ENCODE measurements around the gene CDC7.
"Not testable (repeated sequence)": the region's sequence is repeated elsewhere in the genome, so short reads cannot be mapped to it uniquely, and the experiment has no call there.

Gene CDC7

DNA sequence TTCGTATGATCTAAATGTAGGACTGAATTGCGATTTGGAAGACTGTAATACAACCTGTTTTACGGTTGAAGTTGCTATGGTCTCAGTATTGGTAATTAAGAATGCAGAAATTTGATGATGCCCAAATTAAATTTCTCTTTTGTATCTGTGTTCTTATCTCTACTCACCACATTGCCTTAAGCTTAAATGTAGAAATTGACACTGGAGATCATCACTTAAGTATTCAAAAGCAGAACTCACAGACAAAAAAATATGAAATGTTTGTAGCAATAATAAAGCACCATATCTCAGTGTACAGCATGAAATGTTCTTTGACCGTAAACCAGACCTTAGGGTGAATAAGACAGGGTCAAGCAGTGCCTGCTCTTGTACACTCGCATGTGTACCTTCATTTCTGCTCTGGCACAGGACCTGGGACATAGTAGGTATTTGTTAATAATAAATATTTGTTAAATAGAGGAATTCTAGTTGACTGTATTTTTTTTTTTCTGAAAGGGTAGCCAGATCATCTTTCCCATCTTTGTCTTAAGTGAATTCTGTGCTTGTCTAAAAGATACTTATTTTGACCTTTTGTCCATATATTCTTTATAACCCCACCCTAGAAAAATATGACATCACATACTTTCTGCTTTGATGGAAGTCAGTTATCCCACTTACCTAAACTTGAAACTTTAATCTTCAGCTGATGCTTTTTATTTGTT lies 1.5 kb downstream of the CDC7 start:
- Mint-ChIP-seq H3K4me3 (no peak overlapping the region), H3K9me3 (no peaks in the 10 kb centered on the region)

DNA sequence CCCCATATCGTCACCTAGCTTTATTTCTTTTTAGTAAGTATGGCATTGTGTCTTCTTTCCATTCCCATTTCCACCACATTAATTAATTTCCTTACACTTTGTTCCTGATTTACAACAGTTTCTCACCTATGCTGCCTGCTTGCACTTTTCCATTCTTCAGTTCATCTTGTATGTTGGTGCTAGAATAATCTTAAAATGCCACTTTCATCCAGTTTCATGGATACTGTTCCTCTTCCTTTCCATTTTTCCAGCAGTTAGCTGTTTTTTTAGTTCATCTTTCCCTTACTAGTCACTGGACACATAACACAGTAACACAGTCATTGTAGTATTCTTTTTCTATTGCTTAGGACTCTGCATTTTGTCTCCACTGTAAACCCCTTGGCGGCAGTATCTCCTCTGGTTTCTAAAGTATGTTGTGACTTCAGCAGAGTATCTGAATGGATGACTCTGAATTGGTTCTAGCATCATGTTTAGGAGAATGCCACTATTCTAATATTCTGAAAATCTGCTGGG lies 2.1 kb downstream of the CDC7 start:
- DNase-seq (ENCODE audit: low spot score), result no peak
- Mint-ChIP-seq H3K4me3 (no peak overlapping the region), H3K9me3 (no peaks in the 10 kb centered on the region), H3K27ac (peak overlapping the region; percentile 47), H3K27me3 (ENCODE audit: low read depth) (no peaks in the 10 kb centered on the region), H3K36me3 (ENCODE audit: low read depth) (peaks cover 15% of the 10 kb centered on the region), H3K4me1 (ENCODE audit: low read depth) (peaks cover 31% of the 10 kb centered on the region)

More for the DNA sequence above, 1.5 kb downstream of the CDC7 start:
- H3K27ac Mint-ChIP-seq, result peak overlapping the region; percentile 47
- peaks cover 15% of the 10 kb centered on the region for H3K36me3 Mint-ChIP-seq (ENCODE audit: low read depth)
- no peaks in the 10 kb centered on the region for H3K27me3 Mint-ChIP-seq (ENCODE audit: low read depth)
- DNase-seq (ENCODE audit: low spot score), result no peak
- H3K4me1 Mint-ChIP-seq (ENCODE audit: low read depth), result peaks cover 31% of the 10 kb centered on the region

DNA sequence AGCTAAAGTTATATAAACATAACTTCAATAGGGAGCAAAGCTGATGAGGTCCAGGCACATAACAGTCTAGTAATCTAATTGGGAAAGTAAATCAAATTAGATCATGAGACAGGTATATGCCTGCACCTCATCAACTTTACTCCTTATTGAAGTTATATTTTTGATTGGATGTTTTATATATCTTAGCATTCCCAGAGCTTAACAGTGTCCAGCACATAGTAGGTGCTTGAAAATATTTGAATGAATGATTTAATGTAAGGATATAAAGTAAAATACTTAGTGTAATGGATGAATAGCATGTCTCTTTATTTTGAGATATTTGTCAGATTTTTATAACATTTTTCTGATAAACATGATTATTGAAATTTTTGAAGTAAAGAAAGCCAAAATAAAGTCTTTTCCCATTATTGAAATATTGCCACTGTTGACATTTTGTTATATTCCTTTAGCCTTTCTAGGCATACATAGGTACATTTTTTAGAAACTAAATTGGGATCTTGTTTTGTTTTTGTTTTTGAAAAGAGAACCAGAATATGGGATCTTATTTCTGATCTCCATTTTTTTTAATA lies 2.8 kb downstream of the CDC7 start:
- Mint-ChIP-seq H3K27ac (no peak overlapping the region), H3K9me3 (no peaks in the 10 kb centered on the region), H3K4me1 (ENCODE audit: low read depth) (peaks cover 31% of the 10 kb centered on the region), H3K4me3 (no peak overlapping the region), H3K27me3 (ENCODE audit: low read depth) (no peaks in the 10 kb centered on the region), H3K36me3 (ENCODE audit: low read depth) (peaks cover 15% of the 10 kb centered on the region)
- no peak for DNase-seq (ENCODE audit: low spot score)

DNA sequence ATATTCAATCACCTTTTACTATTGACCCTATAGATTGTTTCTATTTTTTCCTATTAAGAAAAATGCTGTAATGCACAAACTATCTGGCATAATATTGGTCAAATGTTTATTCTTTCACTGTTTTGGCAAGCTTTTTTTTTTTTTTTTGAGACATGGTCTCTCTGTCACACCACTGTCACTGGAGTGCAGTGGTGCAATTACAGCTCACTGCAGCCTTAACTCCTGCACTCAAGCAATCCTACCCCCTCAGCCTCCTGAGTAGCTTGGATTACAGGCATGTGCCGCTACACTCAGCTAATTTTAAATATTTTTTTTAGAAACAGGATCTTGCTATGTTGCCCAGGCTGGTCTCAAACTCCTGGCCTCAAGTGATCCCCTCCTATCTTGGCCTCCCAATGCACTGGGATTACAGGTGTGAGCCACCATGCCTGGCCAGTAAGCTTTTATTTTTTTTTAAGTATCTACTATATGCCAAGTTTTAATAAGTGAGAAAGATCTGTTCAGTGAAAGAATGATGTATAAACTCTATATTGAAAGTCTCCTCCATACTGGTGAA lies 3.4 kb downstream of the CDC7 start:
- DNase-seq (ENCODE audit: low spot score), result no peak
- H3K27ac Mint-ChIP-seq, result no peak overlapping the region
- no peaks in the 10 kb centered on the region for H3K27me3 Mint-ChIP-seq (ENCODE audit: low read depth)
- peaks cover 21% of the 10 kb centered on the region for H3K36me3 Mint-ChIP-seq (ENCODE audit: low read depth)
- H3K4me3 Mint-ChIP-seq, result no peak overlapping the region
- no peaks in the 10 kb centered on the region for H3K9me3 Mint-ChIP-seq
- peaks cover 38% of the 10 kb centered on the region for H3K4me1 Mint-ChIP-seq (ENCODE audit: low read depth)

DNA sequence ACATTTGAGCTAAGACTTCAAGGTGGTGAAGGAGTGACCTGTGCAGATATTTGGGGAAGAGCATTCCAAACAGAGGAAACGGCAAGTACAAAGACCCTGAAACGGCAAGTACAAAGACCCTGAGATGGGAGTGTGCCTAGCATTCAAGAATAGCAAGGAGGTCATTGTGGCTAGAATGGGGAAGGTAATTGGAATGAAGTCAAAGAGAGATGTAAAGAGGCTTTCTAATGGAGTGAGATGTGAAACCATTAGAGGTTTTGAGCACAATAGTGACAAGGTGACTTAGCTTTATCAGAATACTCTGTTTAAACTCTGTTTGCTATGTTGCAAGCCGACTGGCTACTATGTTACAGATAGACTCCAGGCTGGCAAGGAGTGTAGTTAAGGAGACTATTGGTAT lies 4.4 kb downstream of the CDC7 start:
- H3K4me3 Mint-ChIP-seq, result no peak overlapping the region
- H3K27ac Mint-ChIP-seq, result peak overlapping the region; percentile 17
- no peaks in the 10 kb centered on the region for H3K9me3 Mint-ChIP-seq
- DNase-seq (ENCODE audit: low spot score), result no peak
- peaks cover 28% of the 10 kb centered on the region for H3K36me3 Mint-ChIP-seq (ENCODE audit: low read depth)
- peaks cover 43% of the 10 kb centered on the region for H3K4me1 Mint-ChIP-seq (ENCODE audit: low read depth)
- H3K27me3 Mint-ChIP-seq (ENCODE audit: low read depth), result no peaks in the 10 kb centered on the region

DNA sequence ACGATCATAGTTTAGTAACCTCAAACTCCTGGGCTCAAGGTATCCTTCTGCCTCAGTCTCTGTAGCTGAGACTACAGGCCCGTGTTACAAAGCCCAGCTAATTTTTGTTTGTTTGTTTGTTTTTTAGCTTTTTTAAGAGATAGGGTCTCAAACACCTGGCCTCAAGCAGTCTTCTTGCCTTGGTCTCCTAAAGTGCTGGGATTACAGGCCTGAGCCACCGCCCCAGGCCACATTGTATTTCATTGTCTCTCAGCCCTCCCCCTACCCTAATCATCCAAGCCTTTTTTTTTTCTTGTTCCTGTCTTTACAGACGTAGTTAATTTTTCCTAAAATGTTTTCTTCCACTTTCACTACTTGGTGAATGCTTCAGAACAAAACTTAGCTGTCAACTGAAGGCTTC lies 5.4 kb downstream of the CDC7 start:
- Mint-ChIP-seq H3K27ac (no peak overlapping the region), H3K4me3 (no peak overlapping the region), H3K36me3 (ENCODE audit: low read depth) (peaks cover 35% of the 10 kb centered on the region), H3K27me3 (ENCODE audit: low read depth) (no peaks in the 10 kb centered on the region), H3K4me1 (ENCODE audit: low read depth) (peaks cover 48% of the 10 kb centered on the region), H3K9me3 (no peaks in the 10 kb centered on the region)
- DNase-seq (ENCODE audit: low spot score), result no peak

DNA sequence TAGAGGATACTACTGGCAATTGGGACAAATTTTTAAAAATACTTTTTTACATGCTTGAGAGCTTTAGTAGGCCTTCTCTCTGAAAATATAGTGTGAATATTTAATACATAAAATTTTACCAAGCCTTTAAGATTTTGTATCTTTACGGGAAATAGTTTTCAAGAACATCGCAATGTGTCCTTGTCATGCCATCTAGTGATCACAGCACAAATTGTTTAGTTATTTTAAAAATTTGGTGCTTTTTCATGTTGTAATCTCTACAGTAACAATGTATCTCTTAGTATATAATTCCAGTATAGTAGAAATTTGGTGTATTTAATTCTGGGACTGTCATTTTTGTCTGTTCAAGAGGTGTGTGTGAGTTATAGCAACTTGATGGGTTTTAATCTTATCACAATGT lies 6.7 kb downstream of the CDC7 start:
- H3K27ac Mint-ChIP-seq, result no peak overlapping the region
- H3K36me3 Mint-ChIP-seq (ENCODE audit: low read depth), result peaks cover 34% of the 10 kb centered on the region
- H3K4me3 Mint-ChIP-seq, result no peak overlapping the region
- no peaks in the 10 kb centered on the region for H3K27me3 Mint-ChIP-seq (ENCODE audit: low read depth)
- no peaks in the 10 kb centered on the region for H3K9me3 Mint-ChIP-seq
- no peak for DNase-seq (ENCODE audit: low spot score)
- peaks cover 50% of the 10 kb centered on the region for H3K4me1 Mint-ChIP-seq (ENCODE audit: low read depth)

DNA sequence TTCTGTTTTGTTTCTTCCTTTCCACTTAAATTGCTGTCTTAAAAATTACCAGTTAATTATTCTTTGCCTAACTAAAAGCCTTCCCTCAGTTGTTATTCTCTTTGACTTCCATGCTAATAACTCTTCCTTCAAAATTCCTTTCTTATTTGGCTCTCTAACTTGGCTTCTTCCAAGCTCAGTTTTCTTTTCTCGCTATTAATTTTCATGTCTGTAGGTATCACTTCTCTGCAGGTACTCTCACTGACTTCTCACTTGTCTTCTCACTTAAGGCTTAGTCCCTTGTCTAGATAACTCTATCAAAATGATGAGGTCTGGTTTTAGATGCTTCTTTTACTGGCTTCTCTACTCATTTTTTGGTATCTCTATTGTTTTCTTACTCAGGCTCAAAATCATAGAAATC lies 10.1 kb downstream of the CDC7 start:
- Mint-ChIP-seq H3K27me3 (ENCODE audit: low read depth) (no peaks in the 10 kb centered on the region), H3K36me3 (ENCODE audit: low read depth) (peaks cover 43% of the 10 kb centered on the region), H3K9me3 (no peaks in the 10 kb centered on the region), H3K4me3 (no peak overlapping the region), H3K4me1 (ENCODE audit: low read depth) (peaks cover 31% of the 10 kb centered on the region), H3K27ac (peak overlapping the region; percentile 5)
- DNase-seq (ENCODE audit: low spot score), result no peak

DNA sequence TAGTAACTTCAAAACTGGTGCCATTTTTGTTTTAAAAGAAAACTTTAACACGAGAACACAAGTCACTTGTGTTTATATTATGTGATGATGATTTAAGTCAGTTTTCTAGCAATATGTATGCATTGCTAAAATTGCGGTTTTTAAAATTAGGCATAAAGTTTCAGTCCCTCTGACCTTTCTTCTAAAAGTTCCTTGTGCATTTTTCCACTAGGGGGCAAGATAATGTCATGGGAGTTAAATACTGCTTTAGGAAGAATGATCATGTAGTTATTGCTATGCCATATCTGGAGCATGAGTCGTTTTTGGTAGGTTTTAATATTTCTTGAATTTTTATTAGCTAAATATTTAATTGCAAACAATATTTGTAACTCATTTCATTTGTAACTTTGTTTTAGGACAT lies 10.7 kb downstream of the CDC7 start:
- H3K27me3 Mint-ChIP-seq (ENCODE audit: low read depth), result no peaks in the 10 kb centered on the region
- no peak overlapping the region for H3K27ac Mint-ChIP-seq
- H3K4me3 Mint-ChIP-seq, result no peak overlapping the region
- no peak for DNase-seq (ENCODE audit: low spot score)
- H3K9me3 Mint-ChIP-seq, result no peaks in the 10 kb centered on the region
- H3K4me1 Mint-ChIP-seq (ENCODE audit: low read depth), result peaks cover 26% of the 10 kb centered on the region
- H3K36me3 Mint-ChIP-seq (ENCODE audit: low read depth), result peaks cover 45% of the 10 kb centered on the region

DNA sequence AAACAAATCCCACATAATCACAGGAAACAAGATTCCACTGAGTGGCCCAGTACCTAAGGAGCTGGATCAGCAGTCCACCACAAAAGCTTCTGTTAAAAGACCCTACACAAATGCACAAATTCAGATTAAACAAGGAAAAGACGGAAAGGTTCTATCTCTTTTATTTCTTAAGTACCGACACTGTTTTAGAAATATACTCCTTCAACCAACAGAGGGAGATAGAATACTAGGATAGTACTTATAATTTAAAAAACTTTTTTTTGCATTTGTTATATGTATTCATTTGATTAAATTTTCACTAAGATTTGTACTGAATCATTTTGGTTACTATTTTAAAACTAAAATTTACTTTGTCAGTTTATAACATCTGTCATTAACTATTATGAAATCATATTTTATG lies 12.5 kb downstream of the CDC7 start:
- peaks cover 28% of the 10 kb centered on the region for H3K4me1 Mint-ChIP-seq (ENCODE audit: low read depth)
- no peak overlapping the region for H3K27ac Mint-ChIP-seq
- no peaks in the 10 kb centered on the region for H3K9me3 Mint-ChIP-seq
- peaks cover 62% of the 10 kb centered on the region for H3K36me3 Mint-ChIP-seq (ENCODE audit: low read depth)
- H3K27me3 Mint-ChIP-seq (ENCODE audit: low read depth), result no peaks in the 10 kb centered on the region
- H3K4me3 Mint-ChIP-seq, result no peak overlapping the region
- no peak for DNase-seq (ENCODE audit: low spot score)

DNA sequence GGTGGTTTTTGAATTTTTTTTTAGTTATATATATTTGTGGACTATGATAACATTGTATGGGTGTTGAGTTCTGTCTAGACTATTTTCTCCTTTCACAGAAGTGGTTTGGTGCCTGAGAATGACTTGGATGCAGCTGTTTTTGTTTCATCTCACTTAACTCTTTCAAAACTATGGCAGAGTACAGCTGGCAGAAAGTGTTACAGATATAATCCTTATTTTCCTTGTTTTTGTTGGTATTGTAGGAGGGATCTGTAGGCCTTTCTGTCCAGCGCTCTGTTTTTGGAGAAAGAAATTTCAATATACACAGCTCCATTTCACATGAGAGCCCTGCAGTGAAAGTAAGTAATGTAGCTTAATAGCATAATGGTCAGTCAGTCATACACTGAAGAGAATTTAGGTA lies 13.1 kb downstream of the CDC7 start:
- H3K4me1 Mint-ChIP-seq (ENCODE audit: low read depth), result peaks cover 28% of the 10 kb centered on the region
- H3K9me3 Mint-ChIP-seq, result no peaks in the 10 kb centered on the region

DNA sequence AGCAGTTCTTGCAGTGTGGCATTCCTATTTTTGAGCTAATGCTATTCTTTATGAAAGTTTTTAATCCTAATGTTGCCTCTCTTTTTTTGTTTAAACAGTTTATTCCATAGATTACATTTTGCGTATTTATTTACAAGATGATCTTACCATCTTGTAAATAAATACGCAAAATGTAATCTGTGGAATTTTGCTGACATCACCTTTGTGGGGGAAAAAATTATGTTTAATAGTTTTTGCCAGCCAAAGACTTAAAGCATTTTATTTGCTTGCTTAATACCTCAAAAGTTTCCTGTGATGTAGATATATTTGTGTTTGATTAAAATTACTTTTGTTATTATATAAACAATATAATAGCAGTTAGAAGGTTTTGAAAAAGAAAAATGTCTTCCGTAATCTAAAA lies 15.3 kb downstream of the CDC7 start:
- Mint-ChIP-seq H3K4me1 (ENCODE audit: low read depth) (peaks cover 19% of the 10 kb centered on the region), H3K27me3 (ENCODE audit: low read depth) (no peaks in the 10 kb centered on the region), H3K36me3 (ENCODE audit: low read depth) (peaks cover 51% of the 10 kb centered on the region), H3K27ac (no peak overlapping the region), H3K9me3 (no peaks in the 10 kb centered on the region), H3K4me3 (no peak overlapping the region)
- no peak for DNase-seq (ENCODE audit: low spot score)

More for the DNA sequence above, 13.1 kb downstream of the CDC7 start:
- no peak for DNase-seq (ENCODE audit: low spot score)
- H3K27ac Mint-ChIP-seq, result no peak overlapping the region
- no peaks in the 10 kb centered on the region for H3K27me3 Mint-ChIP-seq (ENCODE audit: low read depth)
- H3K36me3 Mint-ChIP-seq (ENCODE audit: low read depth), result peaks cover 63% of the 10 kb centered on the region
- H3K4me3 Mint-ChIP-seq, result no peak overlapping the region

DNA sequence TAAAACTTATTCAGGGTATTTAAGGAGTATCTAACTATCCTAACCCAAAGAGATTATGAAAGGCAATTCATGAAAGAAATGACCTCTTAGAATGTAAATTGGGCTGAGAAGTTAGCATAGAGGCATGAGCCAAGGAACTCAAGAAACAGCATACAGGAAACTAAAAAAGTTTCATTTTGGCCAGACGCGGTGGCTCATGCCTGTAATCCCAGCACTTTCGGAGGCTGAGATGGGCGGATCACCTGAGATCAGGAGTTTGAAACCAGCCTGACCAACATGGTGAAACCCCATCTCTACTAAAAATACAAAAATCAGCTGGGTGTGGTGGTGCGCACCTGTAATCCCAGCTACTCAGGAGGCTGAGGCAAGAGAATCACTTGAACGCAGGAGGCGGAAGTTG lies 16.0 kb downstream of the CDC7 start:
- H3K4me3 Mint-ChIP-seq; H3K27me3 Mint-ChIP-seq (ENCODE audit: low read depth); H3K9me3 Mint-ChIP-seq; H3K27ac Mint-ChIP-seq; DNase-seq (ENCODE audit: low spot score): not testable (repeated sequence)
- peaks cover 19% of the 10 kb centered on the region for H3K4me1 Mint-ChIP-seq (ENCODE audit: low read depth)
- peaks cover 51% of the 10 kb centered on the region for H3K36me3 Mint-ChIP-seq (ENCODE audit: low read depth)

DNA sequence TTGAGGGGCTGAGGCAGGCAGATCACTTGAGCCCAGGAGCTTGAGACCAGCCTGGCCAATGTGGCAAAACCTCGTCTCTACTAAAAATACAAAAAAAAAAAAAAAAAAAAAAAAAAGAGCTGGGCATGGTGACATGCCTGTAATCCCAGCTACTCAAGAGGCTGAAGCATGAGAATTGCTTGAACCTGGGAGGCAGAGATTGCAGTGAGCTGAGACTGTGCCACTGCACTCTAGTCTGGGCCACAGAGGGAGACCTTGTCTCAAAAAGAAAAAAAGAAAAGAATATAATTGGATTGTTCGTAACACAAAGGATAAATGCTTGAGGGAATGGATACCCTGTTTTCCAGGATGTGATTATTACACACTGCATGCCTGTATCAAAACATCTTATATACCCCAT lies 18.5 kb downstream of the CDC7 start:
- H3K4me3 Mint-ChIP-seq; H3K9me3 Mint-ChIP-seq; DNase-seq (ENCODE audit: low spot score); H3K27me3 Mint-ChIP-seq (ENCODE audit: low read depth); H3K27ac Mint-ChIP-seq: not testable (repeated sequence)
- H3K4me1 Mint-ChIP-seq (ENCODE audit: low read depth), result peaks cover 33% of the 10 kb centered on the region
- peaks cover 48% of the 10 kb centered on the region for H3K36me3 Mint-ChIP-seq (ENCODE audit: low read depth)

Measured in T-helper 2 cell treated with Interferon-gamma antibody and Interleukin-4, amounts not matched to agents 5 μg/mL and 100 μg/mL, for 36 hours (primary cell).